ENCODE measurements around the gene PDXP.

PDXP gene

GRCh38 chr22:37660709-37661045 is 2.2 kb downstream of the PDXP start:
- DNase-seq: no peak
- Histone ChIP-seq H3K4me1 (ENCODE audit: control extremely low read depth in 1 of 4, control insufficient read depth in 4 of 4, insufficient read depth in 4 of 4, low read length in 3 of 4) (peaks cover 13 to 38% (median 37%) of the 10 kb centered on the region in 4 experiments), H3K4me3 (ENCODE audit: control insufficient read depth in 1 of 7, extremely low read depth in 1 of 7, insufficient read depth in 4 of 7, low read depth in 2 of 7, low read length in 6 of 7) (peak overlapping the region in 3 of 7 experiments; percentile 0 to 85 (median 26)), H3K27me3 (replicated peaks in 2 of 5; ENCODE audit: control insufficient read depth in 4 of 5, insufficient read depth in 5 of 5, low read length in 4 of 5) (no peaks in the 10 kb centered on the region), H3K9me3 (ENCODE audit: control extremely low read depth in 1 of 5, control insufficient read depth in 4 of 5, insufficient read depth in 2 of 5, low read depth in 1 of 5, low read length in 4 of 5) (no peaks in the 10 kb centered on the region), H3K36me3 (ENCODE audit: control insufficient read depth in 4 of 4, insufficient read depth in 4 of 4, low read length in 3 of 4) (peaks cover 3 to 37% (median 8%) of the 10 kb centered on the region in 4 experiments), H3K27ac (ENCODE audit: insufficient read depth in 1 of 2, low read depth in 1 of 2, low read length in 2 of 2, poor library complexity in 1 of 2, severe bottlenecking in 2 of 2) (no peak overlapping the region)
- 100% methylated on average over 2 of the region's 2 CpGs for WGBS (ENCODE audit: insufficient coverage)
- POLR2A ChIA-PET: interaction anchor here (0.7 to 1.6 kb wide), 4 partner anchors 11 to 164 kb away, joined by 3 to 7 read pairs (median 5); no protein-coding TSS in a partner anchor
- CTCF ChIA-PET: interaction anchor here (0.8 to 39.6 kb wide), 8 partner anchors 17 to 273 kb away, joined by 3 to 672 read pairs (median 4); partner anchors contain the start of genes LGALS1, NOL12, SH3BP1 and TRIOBP

- CTCF ChIA-PET: interaction anchor here (0.8 to 39.6 kb wide), 11 partner anchors 10 to 273 kb away, joined by 3 to 672 read pairs (median 3); partner anchors contain the start of genes LGALS1, NOL12, SH3BP1 and TRIOBP
- Histone ChIP-seq H3K36me3 (ENCODE audit: control insufficient read depth in 4 of 4, insufficient read depth in 4 of 4, low read length in 3 of 4) (peaks cover 4 to 44% (median 13%) of the 10 kb centered on the region in 4 experiments), H3K9me3 (ENCODE audit: control extremely low read depth in 1 of 5, control insufficient read depth in 4 of 5, insufficient read depth in 2 of 5, low read depth in 1 of 5, low read length in 4 of 5) (no peaks in the 10 kb centered on the region), H3K4me1 (ENCODE audit: control extremely low read depth in 1 of 4, control insufficient read depth in 4 of 4, insufficient read depth in 4 of 4, low read length in 3 of 4) (peaks cover 13 to 38% (median 37%) of the 10 kb centered on the region in 4 experiments), H3K27me3 (replicated peaks in 2 of 5; ENCODE audit: control insufficient read depth in 4 of 5, insufficient read depth in 5 of 5, low read length in 4 of 5) (no peaks in the 10 kb centered on the region), H3K27ac (ENCODE audit: insufficient read depth in 1 of 2, low read depth in 1 of 2, low read length in 2 of 2, poor library complexity in 1 of 2, severe bottlenecking in 2 of 2) (no peak overlapping the region), H3K4me3 (ENCODE audit: control insufficient read depth in 1 of 7, extremely low read depth in 1 of 7, insufficient read depth in 4 of 7, low read depth in 2 of 7, low read length in 6 of 7) (peak overlapping the region in 2 of 7 experiments; percentile 0 to 10)
- POLR2A ChIA-PET: interaction anchor here (0.6 to 1.6 kb wide), 6 partner anchors 10 to 163 kb away, joined by 3 to 7 read pairs (median 4); partner anchors contain the start of gene TRIOBP
- peak; percentile 61 to 85 (median 81) for DNase-seq
- WGBS (ENCODE audit: insufficient coverage): 71% methylated on average over 7 of the region's 12 CpGs
Observed at GRCh38 chr22:37661160-37661924, 2.8 kb downstream of the PDXP start.

GRCh38 chr22:37662039-37662438 is 3.5 kb downstream of the PDXP start:
- DNase-seq: no peak
- no peaks in the 10 kb centered on the region for H3K27me3 ChIP-seq (replicated peaks in 2 of 5; ENCODE audit: control insufficient read depth in 4 of 5, insufficient read depth in 5 of 5, low read length in 4 of 5)
- 100% methylated on average over 3 of the region's 5 CpGs for WGBS (ENCODE audit: insufficient coverage)
- H3K4me1 ChIP-seq (ENCODE audit: control extremely low read depth in 1 of 4, control insufficient read depth in 4 of 4, insufficient read depth in 4 of 4, low read length in 3 of 4): peaks cover 13 to 38% (median 37%) of the 10 kb centered on the region in 4 experiments
- peaks cover 5 to 50% (median 19%) of the 10 kb centered on the region in 4 experiments for H3K36me3 ChIP-seq (ENCODE audit: control insufficient read depth in 4 of 4, insufficient read depth in 4 of 4, low read length in 3 of 4)
- no peak overlapping the region for H3K27ac ChIP-seq (ENCODE audit: insufficient read depth in 1 of 2, low read depth in 1 of 2, low read length in 2 of 2, poor library complexity in 1 of 2, severe bottlenecking in 2 of 2)
- no peak overlapping the region for H3K4me3 ChIP-seq (ENCODE audit: control insufficient read depth in 1 of 7, extremely low read depth in 1 of 7, insufficient read depth in 4 of 7, low read depth in 2 of 7, low read length in 6 of 7)
- ChIA-PET CTCF (interaction anchor here (0.8 to 39.6 kb wide), 7 partner anchors 10 to 127 kb away, joined by 3 to 672 read pairs (median 7); partner anchors contain the start of genes LGALS1, NOL12, SH3BP1 and TRIOBP), POLR2A (interaction anchor here (1.0 to 1.6 kb wide), 5 partner anchors 9 to 35 kb away, joined by 3 to 7 read pairs (median 5); partner anchors contain the start of gene TRIOBP)
- no peaks in the 10 kb centered on the region for H3K9me3 ChIP-seq (ENCODE audit: control extremely low read depth in 1 of 5, control insufficient read depth in 4 of 5, insufficient read depth in 2 of 5, low read depth in 1 of 5, low read length in 4 of 5)

DNA sequence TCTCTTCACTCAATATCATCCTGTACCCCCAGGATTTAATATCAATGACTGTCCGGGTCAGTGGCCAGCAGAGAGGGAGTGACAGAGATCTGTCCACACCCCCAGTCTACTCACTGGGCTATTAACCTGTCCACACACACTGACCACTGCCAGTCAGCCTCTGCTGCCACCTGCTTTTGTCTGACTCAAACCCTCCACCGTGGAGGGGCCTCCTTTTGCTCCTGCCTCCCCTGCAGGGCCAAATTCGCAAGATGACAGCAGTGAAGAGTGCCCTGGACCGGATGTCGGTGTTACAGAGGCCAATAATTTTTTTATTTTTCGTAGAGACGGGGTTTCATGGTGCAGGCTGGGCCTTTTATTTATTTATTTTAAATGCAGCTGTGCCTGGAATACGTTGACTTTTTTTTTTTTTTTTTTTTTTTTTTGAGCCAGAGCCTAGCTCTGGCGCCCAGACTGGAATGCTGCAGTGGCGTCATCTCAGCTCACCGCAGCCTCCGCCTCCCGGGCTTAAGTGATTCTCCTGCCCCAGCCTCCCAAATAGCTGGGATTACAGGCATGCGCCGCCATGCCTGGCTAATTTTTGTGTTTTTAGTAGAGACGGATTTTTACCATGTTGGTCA is 5.1 kb downstream of the PDXP start:
- H3K4me3 ChIP-seq (ENCODE audit: control insufficient read depth in 1 of 7, extremely low read depth in 1 of 7, insufficient read depth in 4 of 7, low read depth in 2 of 7, low read length in 6 of 7): no peak overlapping the region
- no peak for DNase-seq
- CTCF ChIA-PET: interaction anchor here (1.0 to 39.6 kb wide), 4 partner anchors 14 to 141 kb away, joined by 3 to 672 read pairs (median 248); partner anchors contain the start of genes LGALS1, NOL12 and SH3BP1

DNA sequence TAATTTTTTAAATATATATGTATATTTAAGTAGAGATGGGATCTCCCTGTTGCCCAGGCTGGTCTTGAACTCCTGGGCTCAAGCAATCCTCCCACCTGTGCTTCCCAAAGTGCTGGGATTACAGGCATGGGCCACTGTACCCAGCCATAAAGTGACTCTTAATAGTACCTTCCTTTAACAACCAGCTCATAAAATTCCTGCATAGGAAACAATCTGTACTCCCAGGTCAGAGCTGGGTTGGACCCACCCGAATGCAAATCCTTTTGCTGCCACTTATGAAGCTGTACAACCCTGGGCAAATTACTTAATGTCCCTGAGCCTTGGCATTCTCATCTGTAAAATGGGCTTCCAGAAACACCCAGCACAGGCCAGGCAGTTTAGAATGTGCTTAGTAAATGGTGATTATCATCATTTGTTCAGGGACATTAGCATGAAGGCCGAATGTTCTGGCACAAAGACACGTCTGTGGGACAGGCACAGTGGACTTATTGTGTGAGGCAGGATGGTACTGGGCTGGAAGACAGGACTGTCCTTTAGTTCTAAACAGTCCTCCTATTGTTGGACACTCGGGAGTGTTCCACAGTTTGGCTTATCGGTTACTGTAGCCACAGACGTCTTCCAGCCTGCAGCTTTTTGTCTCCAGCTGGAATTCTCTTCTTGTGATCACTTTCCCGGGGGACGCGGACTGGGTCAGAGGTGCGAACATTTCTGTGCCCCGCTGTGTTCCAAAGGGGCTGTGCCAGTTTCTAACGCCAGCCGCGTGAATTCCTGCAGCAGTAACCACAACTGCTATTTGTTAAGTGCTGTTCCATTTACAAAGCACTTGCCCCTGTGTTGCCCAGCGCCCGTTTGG is 6.0 kb downstream of the PDXP start:
- Histone ChIP-seq H3K4me1 (ENCODE audit: control extremely low read depth in 1 of 4, control insufficient read depth in 4 of 4, insufficient read depth in 4 of 4, low read length in 3 of 4) (peaks cover 9 to 25% (median 22%) of the 10 kb centered on the region in 4 experiments), H3K27ac (ENCODE audit: insufficient read depth in 1 of 2, low read depth in 1 of 2, low read length in 2 of 2, poor library complexity in 1 of 2, severe bottlenecking in 2 of 2) (no peak overlapping the region), H3K9me3 (ENCODE audit: control extremely low read depth in 1 of 5, control insufficient read depth in 4 of 5, insufficient read depth in 2 of 5, low read depth in 1 of 5, low read length in 4 of 5) (no peaks in the 10 kb centered on the region), H3K4me3 (ENCODE audit: control insufficient read depth in 1 of 7, extremely low read depth in 1 of 7, insufficient read depth in 4 of 7, low read depth in 2 of 7, low read length in 6 of 7) (no peak overlapping the region), H3K27me3 (replicated peaks in 2 of 5; ENCODE audit: control insufficient read depth in 4 of 5, insufficient read depth in 5 of 5, low read length in 4 of 5) (no peaks in the 10 kb centered on the region), H3K36me3 (ENCODE audit: control insufficient read depth in 4 of 4, insufficient read depth in 4 of 4, low read length in 3 of 4) (peaks cover 5 to 54% (median 23%) of the 10 kb centered on the region in 4 experiments)
- ChIA-PET CTCF (interaction anchor here (1.0 to 39.6 kb wide), 3 partner anchors 13 to 70 kb away, joined by 3 to 672 read pairs (median 494); partner anchors contain the start of genes LGALS1, NOL12 and SH3BP1), POLR2A (no interaction called here)
- no peak for DNase-seq
- WGBS (ENCODE audit: insufficient coverage): 94% methylated on average over 16 of the region's 16 CpGs

More for the DNA sequence above, 5.1 kb downstream of the PDXP start:
- Histone ChIP-seq H3K4me1 (ENCODE audit: control extremely low read depth in 1 of 4, control insufficient read depth in 4 of 4, insufficient read depth in 4 of 4, low read length in 3 of 4) (peaks cover 11 to 30% (median 28%) of the 10 kb centered on the region in 4 experiments), H3K9me3 (ENCODE audit: control extremely low read depth in 1 of 5, control insufficient read depth in 4 of 5, insufficient read depth in 2 of 5, low read depth in 1 of 5, low read length in 4 of 5) (no peaks in the 10 kb centered on the region), H3K27ac (ENCODE audit: insufficient read depth in 1 of 2, low read depth in 1 of 2, low read length in 2 of 2, poor library complexity in 1 of 2, severe bottlenecking in 2 of 2) (no peak overlapping the region), H3K27me3 (replicated peaks in 2 of 5; ENCODE audit: control insufficient read depth in 4 of 5, insufficient read depth in 5 of 5, low read length in 4 of 5) (no peaks in the 10 kb centered on the region), H3K36me3 (ENCODE audit: control insufficient read depth in 4 of 4, insufficient read depth in 4 of 4, low read length in 3 of 4) (peaks cover 5 to 53% (median 23%) of the 10 kb centered on the region in 4 experiments)
- POLR2A ChIA-PET: interaction anchor here (0.6 kb wide), 2 partner anchors 79 to 382 kb away, joined by 3 to 8 read pairs; partner anchors contain the start of gene CYTH4
- 97% methylated on average over 8 of the region's 16 CpGs for WGBS (ENCODE audit: insufficient coverage)

DNA sequence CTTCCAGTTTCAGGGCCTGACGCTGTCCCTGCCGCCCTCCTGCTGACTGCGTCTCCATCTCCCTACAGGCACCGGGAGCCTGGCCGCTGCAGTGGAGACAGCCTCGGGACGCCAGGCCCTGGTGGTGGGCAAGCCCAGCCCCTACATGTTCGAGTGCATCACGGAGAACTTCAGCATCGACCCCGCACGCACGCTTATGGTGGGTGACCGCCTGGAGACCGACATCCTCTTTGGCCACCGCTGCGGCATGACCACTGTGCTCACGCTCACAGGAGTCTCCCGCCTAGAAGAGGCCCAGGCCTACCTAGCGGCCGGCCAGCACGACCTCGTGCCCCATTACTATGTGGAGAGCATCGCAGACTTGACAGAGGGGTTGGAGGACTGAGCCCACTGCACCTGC is 7.0 kb downstream of the PDXP start:
- Histone ChIP-seq H3K4me3 (ENCODE audit: control insufficient read depth in 1 of 7, extremely low read depth in 1 of 7, insufficient read depth in 4 of 7, low read depth in 2 of 7, low read length in 6 of 7) (no peak overlapping the region), H3K4me1 (ENCODE audit: control extremely low read depth in 1 of 4, control insufficient read depth in 4 of 4, insufficient read depth in 4 of 4, low read length in 3 of 4) (peaks cover 3 to 15% (median 12%) of the 10 kb centered on the region in 4 experiments), H3K36me3 (ENCODE audit: control insufficient read depth in 4 of 4, insufficient read depth in 4 of 4, low read length in 3 of 4) (peaks cover 5 to 51% (median 23%) of the 10 kb centered on the region in 4 experiments), H3K9me3 (ENCODE audit: control extremely low read depth in 1 of 5, control insufficient read depth in 4 of 5, insufficient read depth in 2 of 5, low read depth in 1 of 5, low read length in 4 of 5) (no peaks in the 10 kb centered on the region), H3K27me3 (replicated peaks in 2 of 5; ENCODE audit: control insufficient read depth in 4 of 5, insufficient read depth in 5 of 5, low read length in 4 of 5) (no peaks in the 10 kb centered on the region), H3K27ac (ENCODE audit: insufficient read depth in 1 of 2, low read depth in 1 of 2, low read length in 2 of 2, poor library complexity in 1 of 2, severe bottlenecking in 2 of 2) (no peak overlapping the region)
- no peak for DNase-seq
- ChIA-PET CTCF (interaction anchor here (25.2 to 39.6 kb wide), 2 partner anchors 12 to 28 kb away, joined by 494 to 672 read pairs; partner anchors contain the start of genes LGALS1, NOL12 and SH3BP1), POLR2A (no interaction called here)
- WGBS (ENCODE audit: insufficient coverage): 96% methylated on average over 23 of the region's 24 CpGs

Data from common myeloid progenitor, CD34-positive (primary cell).